GM12892 (cell line): ENCODE results near the gene LDAH.

Experiments
- POLR2A ChIP-seq: IDR thresholded peaks from 2 replicates; pipeline ENCODE4 v1.6.1; 2011; ENCODE audit warnings: low read depth, low read length, control low read depth
- POLR2AphosphoS5 ChIP-seq: IDR thresholded peaks from 2 replicates; pipeline ENCODE4 v1.6.1; 2011; ENCODE audit warnings: low read depth, low read length, control low read depth

DNA sequence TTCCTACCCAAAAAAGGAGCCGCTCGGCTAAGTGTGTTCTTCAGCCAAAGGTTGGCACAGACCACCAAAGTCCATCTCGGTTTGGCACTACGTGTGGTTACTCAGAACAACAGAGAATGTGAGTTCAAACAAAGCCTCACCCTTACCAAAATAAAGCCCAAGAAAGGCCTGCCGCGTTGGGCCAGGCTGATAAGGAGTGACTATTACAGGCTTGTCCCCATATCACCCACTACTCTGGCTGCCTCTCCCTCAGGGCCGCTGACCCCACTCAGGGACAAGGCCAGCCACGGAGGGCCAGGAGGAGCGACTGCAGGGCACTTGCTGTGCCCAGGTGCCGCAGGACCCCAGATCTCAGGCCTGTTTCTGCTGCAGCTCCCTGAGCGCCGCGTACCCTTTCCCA, 185.8 kb downstream of the LDAH start:
- TF ChIP-seq POLR2AphosphoS5 (no peak), POLR2A (no peak)
